Spleen (tissue), 11 donors: ENCODE measurements around the gene EBF4. TPM values are rescaled to one million over a fixed set of nuclear protein-coding genes. Genes with fewer than 3 reads are reported as not detected.

Source experiments
- DNase-seq: peaks from one replicate; pipeline ENCODE4 v3.0.0-alpha.2; 2020
- H3K27ac ChIP-seq, 8 donors: fragments of 200-600 bp; sonication (generic) in 7 of 8; 1 replicate in 4 of 8; 2 replicates in 4 of 8; pipeline versions ENCODE4 v1.5.0 to v1.8.0; 2016 to 2021; ENCODE audit warnings: inconsistent platforms in 4 of 8, mild to moderate bottlenecking in 4 of 8, moderate library complexity in 1 of 8
- H3K27me3 ChIP-seq, 7 donors: fragments of 200-600 bp; sonication (generic) in 6 of 7; replicated peaks in 1 of 7; 1 replicate in 4 of 7; 2 replicates in 3 of 7; pipeline versions ENCODE4 v1.5.0 to v1.8.0; 2016 to 2021; ENCODE audit warnings: inconsistent platforms in 3 of 7, mild to moderate bottlenecking in 1 of 7
- H3K36me3 ChIP-seq, 6 donors: fragments of 200-600 bp; sonication (generic) in 5 of 6; 1 replicate in 4 of 6; 2 replicates in 2 of 6; pipeline versions ENCODE4 v1.5.0 to v1.8.0; 2016 to 2021; ENCODE audit warnings: inconsistent platforms in 2 of 6
- H3K4me1 ChIP-seq, 6 donors: fragments of 200-600 bp; sonication (generic) in 5 of 6; 1 replicate in 3 of 6; 2 replicates in 3 of 6; pipeline versions ENCODE4 v1.5.0 to v1.8.0; 2016 to 2021; ENCODE audit warnings: inconsistent platforms in 3 of 6
- H3K4me3 ChIP-seq, 8 donors: fragments of 200-600 bp; sonication (generic) in 7 of 8; 1 replicate in 4 of 8; 2 replicates in 4 of 8; pipeline versions ENCODE4 v1.5.0 to v1.8.0; 2016 to 2021; ENCODE audit warnings: inconsistent platforms in 4 of 8, mild to moderate bottlenecking in 4 of 8, moderate library complexity in 2 of 8
- H3K9me3 ChIP-seq, 8 donors: fragments of 200-600 bp; sonication (generic) in 7 of 8; 1 replicate in 4 of 8; 2 replicates in 4 of 8; pipeline versions ENCODE4 v1.5.0 to v1.8.0; 2016 to 2021; ENCODE audit warnings: inconsistent platforms in 4 of 8
- POLR2A ChIP-seq, 3 donors: fragments of 450-650 bp; IDR thresholded peaks; one replicate each; pipeline ENCODE4 v1.5.1; 2017; ENCODE audit warnings: antibody characterized with exemption in 3 of 3, mild to moderate bottlenecking in 1 of 3
- POLR2AphosphoS5 ChIP-seq, 3 donors: sonication (generic); formaldehyde crosslinking; IDR thresholded peaks; one replicate each; pipeline ENCODE4 v1.5.1; 2017; ENCODE audit warnings: antibody characterized with exemption in 3 of 3
- WGBS, 5 donors: extraction: QIAGEN DNeasy Blood & Tissue Kit in 3 of 5; methylation state at CpG; one replicate each; pipeline versions ENCODE4 v1.1.5 to v1.1.7; 2013 to 2018; 5-methylcytosine and 5-hydroxymethylcytosine counted together
- intact Hi-C: fragments of 100-400 bp; cut with DNase I; formaldehyde crosslinking; loops from one replicate; pipeline ENCODE4 v1.15.0; 2023; ENCODE audit warnings: low total_unique reads
- polyA plus RNA-seq, 3 donors: library from polyadenylated mRNA; stranded (reverse); fragments of 200-250 nt; gene quantifications; one replicate each; pipeline ENCODE4 v1.2.1, GENCODE V29; 2013
- total RNA-seq, 7 donors: library from RNA; depleted of rRNA in 3 of 7; stranded (reverse); fragments of >200 nt in 3 of 7; fragmentation: NEBNext Ultra II Directional in 4 of 7; extraction: Animal tissue kit (Norgen Biotek cat#: 25700) in 4 of 7; gene quantifications; one replicate each; pipeline versions ENCODE4 v1.1.0 to v1.2.1, GENCODE V29; 2016 to 2021
- TF ChIP-seq, protein P1 (sequence below), 11 experiments: fragments of 200-600 bp in 7 of 11; fragments of 450-650 bp in 4 of 11; sonication (generic) in 4 of 11; IDR thresholded peaks in 8 of 11; conservative IDR thresholded peaks in 3 of 11; 1 replicate in 7 of 11; 2 replicates in 4 of 11; pipeline versions ENCODE4 v1.4.0 to v1.8.0; 2016 to 2021; ENCODE audit warnings: antibody characterized with exemption in 11 of 11, inconsistent platforms in 4 of 11, mild to moderate bottlenecking in 1 of 11
- donor health status: healthy with polysubstance abuse.
- donor health status: DM: no; HTN: no; CAD: no; lungs with moderate emphysema.
- donor health status: DM: no; HTN: no; CAD: no.
- donor health status: Bipolar disorder and iron deficiency.
- donor health status: healthy.
- donor health status: DM: no; HTN: no; CAD: no.
- donor health status: DM: yes; HTN: yes; CAD: no.

Gene EBF4
- total and polyA plus RNA-seq, 10 donors: 2.5 to 19.2 (median 6.4) TPM

DNA sequence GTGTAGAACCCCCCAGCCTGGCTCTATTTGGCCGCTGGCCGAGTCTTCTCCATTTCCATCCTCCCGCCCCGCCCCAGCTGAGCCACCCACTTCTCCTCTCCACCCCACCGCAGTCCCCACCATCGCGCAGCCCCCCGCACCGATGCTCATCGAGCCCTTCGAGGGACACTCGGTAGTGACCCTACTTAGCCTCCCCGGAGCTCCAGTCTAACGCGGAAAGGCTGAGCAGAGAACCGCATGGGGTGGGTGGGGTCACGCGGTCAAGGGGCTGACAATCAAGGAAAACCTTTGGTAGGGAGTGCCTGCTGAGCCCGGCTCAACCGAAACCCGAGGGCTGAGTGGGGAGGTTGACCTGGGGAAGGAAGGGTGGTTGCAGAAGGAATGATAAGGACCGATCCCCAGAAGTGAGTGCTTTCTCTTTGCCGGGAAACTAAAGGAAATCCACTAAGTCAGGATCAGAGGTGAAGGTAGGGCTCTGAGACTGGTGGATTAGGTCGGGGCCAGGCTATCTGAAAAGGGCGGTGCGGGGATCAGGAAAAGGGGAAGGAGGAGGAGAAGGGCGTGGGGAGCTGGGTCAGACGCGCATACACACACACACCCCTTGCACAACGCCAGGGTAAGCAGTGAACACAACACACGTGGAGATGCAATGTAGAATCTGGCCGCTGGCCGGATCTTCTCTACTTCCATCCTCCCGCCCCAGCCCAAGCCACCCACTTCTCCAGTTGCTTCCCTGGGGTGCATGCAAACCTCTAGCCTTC, 58.1 kb downstream of the EBF4 start:
- WGBS, 5 donors: 1 to 8% (median 2%) methylated on average over 33 to 34 of the region's 34 CpGs
- intact Hi-C loops: no loop called here
- TF ChIP-seq, protein P1, sequence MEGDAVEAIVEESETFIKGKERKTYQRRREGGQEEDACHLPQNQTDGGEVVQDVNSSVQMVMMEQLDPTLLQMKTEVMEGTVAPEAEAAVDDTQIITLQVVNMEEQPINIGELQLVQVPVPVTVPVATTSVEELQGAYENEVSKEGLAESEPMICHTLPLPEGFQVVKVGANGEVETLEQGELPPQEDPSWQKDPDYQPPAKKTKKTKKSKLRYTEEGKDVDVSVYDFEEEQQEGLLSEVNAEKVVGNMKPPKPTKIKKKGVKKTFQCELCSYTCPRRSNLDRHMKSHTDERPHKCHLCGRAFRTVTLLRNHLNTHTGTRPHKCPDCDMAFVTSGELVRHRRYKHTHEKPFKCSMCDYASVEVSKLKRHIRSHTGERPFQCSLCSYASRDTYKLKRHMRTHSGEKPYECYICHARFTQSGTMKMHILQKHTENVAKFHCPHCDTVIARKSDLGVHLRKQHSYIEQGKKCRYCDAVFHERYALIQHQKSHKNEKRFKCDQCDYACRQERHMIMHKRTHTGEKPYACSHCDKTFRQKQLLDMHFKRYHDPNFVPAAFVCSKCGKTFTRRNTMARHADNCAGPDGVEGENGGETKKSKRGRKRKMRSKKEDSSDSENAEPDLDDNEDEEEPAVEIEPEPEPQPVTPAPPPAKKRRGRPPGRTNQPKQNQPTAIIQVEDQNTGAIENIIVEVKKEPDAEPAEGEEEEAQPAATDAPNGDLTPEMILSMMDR (IDR thresholded peaks at IDR 0.05 in 8 of 11, conservative IDR thresholded peaks at IDR 0.05 in 3 of 11): no peak
- peak in 1 of 3 donors; percentile 24 for TF ChIP-seq POLR2AphosphoS5 (IDR thresholded peaks at IDR 0.05)
- no peak for TF ChIP-seq POLR2A (IDR thresholded peaks at IDR 0.05)
- Histone ChIP-seq H3K27ac (peak overlapping the region in 3 of 8 donors; percentile 49 to 61 (median 58)), H3K4me3 (peak overlapping the region in 6 of 8 donors; percentile 24 to 78 (median 44)), H3K9me3 (no peaks in the 10 kb centered on the region), H3K4me1 (peaks cover 13 to 52% (median 35%) of the 10 kb centered on the region in 6 donors), H3K36me3 (no peaks in the 10 kb centered on the region), H3K27me3 (peaks cover 0 to 76% (median 32%) of the 10 kb centered on the region in 7 donors)
- DNase-seq: peak; percentile 78

DNA sequence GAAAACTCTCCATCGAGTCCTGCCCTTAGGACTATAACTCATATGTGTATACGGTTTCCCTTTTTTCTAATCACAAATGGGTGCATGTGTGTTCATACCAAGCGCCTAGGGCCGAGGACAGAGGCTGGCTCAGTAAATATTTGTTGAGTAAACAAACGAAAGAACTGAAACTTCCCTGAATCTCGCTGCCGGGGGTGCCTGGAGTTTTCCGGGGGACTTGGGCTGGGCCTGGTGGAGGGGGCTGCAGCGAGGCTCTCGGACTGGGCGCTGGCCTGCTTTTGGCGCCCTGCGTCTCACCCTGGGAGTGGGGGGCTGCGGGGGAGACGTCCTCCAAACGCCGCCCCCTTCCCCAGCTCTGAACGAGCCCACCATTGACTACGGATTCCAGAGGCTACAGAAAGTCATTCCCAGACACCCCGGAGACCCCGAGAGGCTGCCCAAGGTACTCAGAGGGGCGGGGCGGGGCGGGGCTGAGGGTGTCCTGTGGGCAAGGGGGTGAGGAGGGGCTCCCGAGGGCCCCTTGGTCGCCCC, 58.8 kb downstream of the EBF4 start:
- H3K4me3 ChIP-seq: peak overlapping the region; percentile 24 to 78 (median 44)
- peaks cover 0 to 83% (median 35%) of the 10 kb centered on the region in 7 donors for H3K27me3 ChIP-seq
- peak; percentile 66 for DNase-seq
- intact Hi-C loops: no loop called here
- H3K4me1 ChIP-seq: peaks cover 13 to 52% (median 35%) of the 10 kb centered on the region in 6 donors
- no peaks in the 10 kb centered on the region for H3K36me3 ChIP-seq
- H3K9me3 ChIP-seq: no peaks in the 10 kb centered on the region
- peak overlapping the region in 5 of 8 donors; percentile 12 to 61 (median 49) for H3K27ac ChIP-seq
- 2 to 3% (median 3%) methylated on average over 8 to 26 of the region's 26 CpGs for WGBS, 5 donors
- no peak for TF ChIP-seq POLR2A (IDR thresholded peaks at IDR 0.05)
- TF ChIP-seq, protein P1 (IDR thresholded peaks at IDR 0.05 in 8 of 11, conservative IDR thresholded peaks at IDR 0.05 in 3 of 11): no peak
- TF ChIP-seq POLR2AphosphoS5 (IDR thresholded peaks at IDR 0.05): no peak

DNA sequence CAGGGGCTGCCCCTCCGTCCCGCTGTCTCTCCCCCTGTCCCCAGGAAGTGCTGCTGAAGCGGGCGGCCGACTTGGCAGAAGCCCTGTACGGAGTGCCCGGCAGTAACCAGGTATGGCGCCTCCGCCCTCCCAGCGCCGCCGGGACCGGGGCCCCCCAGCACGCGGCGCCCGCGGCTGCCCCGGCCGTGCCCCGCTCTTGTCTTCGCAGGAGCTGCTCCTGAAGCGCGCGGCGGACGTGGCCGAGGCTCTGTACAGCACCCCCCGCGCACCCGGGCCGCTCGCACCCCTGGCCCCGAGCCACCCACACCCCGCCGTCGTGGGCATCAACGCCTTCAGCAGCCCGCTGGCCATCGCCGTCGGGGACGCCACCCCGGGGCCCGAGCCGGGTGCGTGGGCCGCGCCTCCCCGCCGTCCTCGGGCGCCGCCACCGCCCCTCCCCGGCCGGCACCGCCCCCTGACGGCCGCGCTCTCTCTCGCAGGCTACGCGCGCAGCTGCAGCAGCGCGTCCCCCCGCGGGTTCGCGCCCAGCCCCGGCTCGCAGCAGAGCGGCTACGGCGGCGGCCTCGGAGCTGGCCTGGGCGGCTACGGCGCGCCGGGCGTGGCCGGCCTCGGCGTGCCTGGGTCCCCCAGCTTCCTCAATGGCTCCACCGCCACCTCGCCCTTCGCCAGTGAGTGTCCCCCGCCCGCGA, 59.4 kb downstream of the EBF4 start:
- intact Hi-C loops: no loop called here
- Histone ChIP-seq H3K27me3 (peaks cover 0 to 89% (median 35%) of the 10 kb centered on the region in 7 donors), H3K9me3 (no peaks in the 10 kb centered on the region), H3K36me3 (no peaks in the 10 kb centered on the region), H3K27ac (peak overlapping the region in 5 of 8 donors; percentile 12 to 61 (median 49)), H3K4me1 (peaks cover 13 to 52% (median 35%) of the 10 kb centered on the region in 6 donors), H3K4me3 (peak overlapping the region; percentile 24 to 78 (median 44))
- 1 to 5% (median 1%) methylated on average over 12 to 93 of the region's 93 CpGs for WGBS, 5 donors
- TF ChIP-seq, protein P1 (IDR thresholded peaks at IDR 0.05 in 8 of 11, conservative IDR thresholded peaks at IDR 0.05 in 3 of 11): no peak
- TF ChIP-seq POLR2AphosphoS5 (IDR thresholded peaks at IDR 0.05) (no peak), POLR2A (IDR thresholded peaks at IDR 0.05) (no peak)
- peak; percentile 83 for DNase-seq
